Measurements from ENCODE around the gene JPH3.
"Not testable (repeated sequence)": the region's sequence is repeated elsewhere in the genome, so short reads cannot be mapped to it uniquely, and the experiment has no call there.

JPH3 gene

GRCh38 chr16:87700406-87701077 is 98.2 kb downstream of the JPH3 start:
- no peak for DNase-seq

DNA sequence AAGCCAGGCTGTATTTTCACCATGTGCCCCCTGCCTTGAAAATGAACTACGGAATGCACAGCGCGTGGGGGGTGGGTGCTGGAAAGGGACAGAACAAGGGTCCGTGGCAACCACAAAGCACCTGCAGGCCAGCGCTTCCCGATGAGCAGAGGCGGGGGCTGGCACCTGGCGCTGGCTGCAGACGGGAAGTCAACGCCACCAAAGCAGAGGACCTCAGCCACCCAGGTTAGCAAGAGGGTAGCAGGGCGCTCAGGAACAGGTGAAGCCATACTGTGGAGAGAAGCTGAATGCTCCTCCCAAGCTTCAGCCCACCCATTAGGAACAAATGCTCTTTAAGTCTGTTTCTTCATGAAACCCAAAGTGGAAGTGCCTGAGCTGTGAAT is 98.8 kb downstream of the JPH3 start:
- DNase-seq: no peak

GRCh38 chr16:87701505-87701921 is 99.2 kb downstream of the JPH3 start:
- DNase-seq: no peak

GRCh38 chr16:87702325-87702811 is 100.1 kb downstream of the JPH3 start:
- peak; percentile 38 for DNase-seq

DNA sequence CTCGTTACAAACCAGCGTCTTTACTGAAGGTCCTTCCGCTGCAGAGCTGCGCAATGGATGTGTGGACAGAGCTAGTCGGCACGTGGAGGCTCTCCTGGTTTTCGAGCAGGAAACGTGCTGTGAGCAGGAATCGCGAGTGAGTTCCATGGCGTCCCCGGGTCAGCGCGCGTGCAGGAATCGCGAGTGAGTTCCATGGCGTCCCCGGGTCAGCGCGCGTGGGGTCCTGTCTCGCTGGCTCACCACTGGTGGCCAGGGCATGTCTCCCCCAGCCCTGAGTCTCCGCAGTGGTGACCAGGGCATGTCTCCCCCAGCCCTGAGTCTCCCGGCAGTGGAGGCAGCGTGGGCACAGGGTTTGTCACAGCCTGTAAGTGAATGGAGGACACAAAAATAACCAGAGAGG is 100.8 kb downstream of the JPH3 start:
- no peak for DNase-seq

GRCh38 chr16:87703835-87704375 is 101.6 kb downstream of the JPH3 start:
- no peak for DNase-seq

- no peak for DNase-seq
Measured at GRCh38 chr16:87704754-87705353, 102.5 kb downstream of the JPH3 start.

DNA sequence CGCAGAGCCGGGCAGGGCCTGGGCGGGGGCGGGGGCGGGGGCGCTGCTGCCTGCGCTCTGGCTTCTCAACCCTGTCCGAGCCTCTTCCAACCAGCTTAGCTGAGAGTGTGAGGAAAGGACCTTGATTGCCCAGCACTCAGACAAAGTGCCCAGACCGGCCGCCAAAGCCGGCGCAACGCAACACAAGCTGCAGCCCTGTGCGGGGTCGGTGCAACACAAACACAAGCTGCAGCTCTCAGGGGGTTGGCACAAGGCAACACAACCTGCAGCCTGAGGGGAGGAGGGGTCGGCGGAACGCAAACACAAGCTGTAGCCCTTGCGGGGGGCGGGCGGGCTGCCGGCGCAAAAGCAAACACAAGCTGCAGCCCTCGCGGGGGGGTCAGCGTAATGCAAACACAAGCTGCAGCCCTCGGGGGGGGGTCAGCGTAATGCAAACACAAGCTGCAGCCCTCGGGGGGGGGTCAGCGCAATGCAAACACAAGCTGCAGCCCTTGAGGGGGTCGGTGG is 103.5 kb downstream of the JPH3 start:
- DNase-seq: no peak

DNA sequence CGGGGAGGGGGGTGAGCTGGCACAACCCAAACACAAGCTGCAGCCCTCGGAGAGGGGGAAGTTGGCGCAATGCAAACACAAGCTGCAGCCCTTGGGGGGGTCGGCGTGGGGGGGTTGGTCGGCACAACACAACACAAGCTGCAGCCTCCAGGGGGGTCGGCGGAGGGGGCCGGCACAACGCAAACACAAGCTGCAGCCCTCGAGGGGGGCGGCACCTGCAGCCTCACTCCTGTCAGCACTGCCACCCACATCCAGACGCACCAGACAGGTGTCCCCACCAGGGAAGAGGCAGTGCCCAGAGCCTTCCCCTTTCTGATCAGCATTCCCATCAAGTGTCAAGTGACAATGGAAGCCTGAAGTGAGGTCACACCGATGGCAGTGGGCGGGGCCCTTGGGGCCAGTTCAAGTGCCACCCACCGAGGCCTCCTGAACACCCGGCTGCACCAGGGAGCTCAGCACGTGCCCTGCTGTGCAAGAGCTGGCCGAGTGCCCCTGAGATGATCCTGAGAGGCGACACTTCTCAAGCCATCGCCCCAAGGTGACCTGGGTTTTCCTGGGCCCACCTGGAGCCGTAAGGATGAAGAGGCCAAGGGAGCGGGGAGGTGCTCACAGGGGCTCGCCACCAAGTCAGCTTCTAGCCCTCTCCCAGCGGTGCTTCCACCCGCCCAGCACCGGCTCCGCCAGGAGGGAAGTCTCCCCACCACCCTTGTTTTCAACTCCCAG is 104.1 kb downstream of the JPH3 start:
- DNase-seq: no peak

DNA sequence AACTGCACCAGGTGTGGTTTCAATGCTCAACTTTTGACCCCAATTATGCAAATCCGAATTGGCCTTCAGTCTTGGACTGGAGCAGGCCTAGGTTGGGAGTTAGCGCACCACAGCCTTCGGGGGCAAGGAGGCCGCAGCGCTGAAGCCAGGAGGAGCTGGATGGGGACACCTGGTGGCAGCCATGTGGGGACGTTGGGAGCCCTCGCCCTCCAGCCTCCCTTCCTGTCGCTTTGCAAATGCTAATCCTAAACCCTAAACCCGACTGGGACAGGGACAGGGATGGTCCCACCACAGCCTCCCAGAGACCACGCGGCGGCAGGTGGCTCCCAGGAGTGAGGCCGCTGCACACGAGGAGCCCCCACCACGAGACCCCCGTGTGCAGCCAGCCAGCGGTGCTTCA is 104.8 kb downstream of the JPH3 start:
- DNase-seq: no peak

GRCh38 chr16:87707714-87708580 is 105.6 kb downstream of the JPH3 start:
- DNase-seq: no peak

DNA sequence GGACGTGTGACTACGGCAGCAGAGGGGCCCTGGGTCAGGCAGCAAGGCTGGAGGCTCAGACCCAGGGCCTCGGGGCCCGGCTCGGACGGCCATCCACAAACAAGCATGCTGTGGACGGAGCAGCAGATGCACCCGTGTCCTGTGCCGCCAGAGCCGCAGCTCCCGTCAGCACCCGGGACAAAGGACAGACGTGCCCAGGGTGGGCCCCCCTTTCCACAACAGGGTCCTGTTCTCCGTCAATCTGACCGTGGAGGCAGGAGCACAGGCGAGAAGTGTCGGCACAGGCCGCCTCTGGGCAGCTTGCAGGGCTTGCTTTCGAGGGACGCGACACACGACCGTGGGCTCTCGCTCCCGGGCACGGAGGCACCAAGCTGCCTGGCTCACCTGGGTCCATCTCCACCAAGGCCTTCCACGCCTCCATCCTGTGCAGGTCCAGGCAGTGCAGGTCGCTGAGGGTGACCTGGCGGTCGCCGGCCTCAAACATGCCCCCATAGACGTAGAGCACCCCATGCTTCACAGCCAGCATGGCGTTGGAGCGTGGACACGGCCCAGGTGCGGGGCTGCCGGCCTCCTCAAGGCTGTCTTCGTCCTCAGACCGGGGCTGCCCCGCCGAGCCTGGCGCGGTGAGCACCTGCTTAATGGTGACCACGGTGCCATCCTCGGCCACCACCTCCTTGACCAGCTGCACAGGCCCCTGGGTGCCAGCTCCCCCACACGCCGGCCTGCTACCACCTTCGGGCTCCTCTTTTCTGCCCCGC is 106.8 kb downstream of the JPH3 start:
- DNase-seq: no peak

- DNase-seq: no peak
Measured at GRCh38 chr16:87709677-87710076, 107.4 kb downstream of the JPH3 start.

DNA sequence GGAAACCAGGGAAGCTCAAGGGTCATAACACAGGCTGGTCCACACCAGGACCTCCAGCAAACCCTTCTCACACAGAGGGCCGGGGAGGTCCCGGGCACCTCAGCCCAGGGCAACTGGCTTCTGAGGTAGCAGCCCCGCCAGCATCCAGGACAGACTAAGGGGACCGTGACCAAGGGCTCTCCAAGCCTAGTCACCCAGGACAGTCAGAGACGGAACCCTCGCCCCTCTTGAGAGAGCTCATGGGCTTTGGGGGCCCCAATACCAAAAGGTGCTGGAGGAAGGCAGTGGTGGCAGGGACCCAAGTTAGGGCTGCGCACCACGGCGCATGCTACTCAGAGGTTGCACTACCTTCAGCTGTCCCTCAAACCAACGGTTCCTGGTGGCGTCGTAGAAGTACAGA is 108.6 kb downstream of the JPH3 start:
- DNase-seq: no peak

DNA sequence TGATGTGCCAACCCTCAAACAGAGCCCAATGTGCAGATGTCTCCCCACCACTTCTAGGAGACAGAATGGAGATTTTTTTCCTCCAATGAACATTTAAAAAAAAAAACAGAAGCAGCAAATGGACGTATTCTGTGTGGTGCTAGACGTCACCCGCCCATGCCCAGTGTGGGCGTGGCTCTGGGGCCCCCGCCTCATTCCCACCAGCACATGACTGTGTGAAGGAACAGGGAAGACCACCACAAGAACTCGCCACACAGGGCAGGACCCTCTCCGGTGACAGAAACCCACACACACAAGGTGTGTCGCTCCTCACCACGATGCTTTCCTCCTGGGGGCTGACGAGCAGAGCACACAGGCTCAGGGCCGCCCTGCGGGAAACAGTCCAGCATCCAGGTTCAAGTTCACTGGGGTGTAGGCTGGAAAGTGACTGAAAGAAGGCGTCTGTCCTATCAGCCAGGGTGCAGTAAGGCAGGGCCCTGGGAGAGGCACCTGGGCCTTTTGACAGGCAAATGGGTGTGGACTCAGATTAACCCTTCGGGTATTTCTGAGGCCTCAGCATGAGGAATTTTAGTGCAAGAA is 110.0 kb downstream of the JPH3 start:
- no peak for DNase-seq

- DNase-seq: peak; percentile 60
Measured at GRCh38 chr16:87713451-87714229, 111.3 kb downstream of the JPH3 start.

GRCh38 chr16:87715231-87715630 is 112.9 kb downstream of the JPH3 start:
- no peak for DNase-seq

GRCh38 chr16:87715658-87716057 is 113.3 kb downstream of the JPH3 start:
- DNase-seq: no peak

DNA sequence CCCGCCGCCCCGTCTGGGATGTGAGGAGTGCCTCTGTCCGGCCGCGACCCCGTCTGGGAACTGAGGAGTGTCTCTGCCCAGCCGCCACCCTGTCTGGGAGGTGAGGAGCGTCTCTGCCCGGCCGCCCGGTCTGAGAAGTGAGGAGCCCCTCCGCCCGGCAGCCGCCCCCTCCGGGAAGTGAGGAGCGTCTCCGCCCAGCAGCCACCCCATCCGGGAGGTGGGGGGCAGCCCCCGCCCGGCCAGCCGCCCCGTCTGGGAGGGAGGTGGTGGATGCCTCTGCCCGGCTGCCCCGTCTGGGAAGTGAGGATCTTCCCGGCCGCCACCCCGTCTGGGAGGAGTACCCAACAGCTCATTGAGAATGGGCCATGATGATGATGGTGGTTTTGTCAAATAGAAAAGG is 116.5 kb downstream of the JPH3 start:
- DNase-seq: not testable (repeated sequence)

DNA sequence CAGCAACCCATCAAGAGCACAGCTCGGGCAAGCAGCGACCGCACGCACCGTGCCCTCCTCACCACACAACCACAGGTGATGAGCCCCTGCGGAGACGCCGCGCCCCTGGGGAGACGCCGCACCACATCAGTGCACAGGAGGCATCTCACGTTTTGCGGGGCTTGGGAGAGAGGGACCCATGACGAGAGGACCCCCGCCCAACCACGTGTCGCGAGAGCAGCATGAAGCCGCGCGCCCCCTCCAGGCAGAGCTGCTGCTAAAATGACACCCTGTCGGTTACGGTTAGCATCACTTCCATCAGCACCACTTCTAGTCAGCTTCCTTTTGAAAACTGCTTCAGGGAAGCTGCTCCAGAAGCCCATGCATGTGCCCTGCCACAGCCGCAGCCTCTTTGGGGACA is 118.1 kb downstream of the JPH3 start:
- no peak for DNase-seq

Measured in stimulated activated CD4-positive, alpha-beta T cell treated with anti-CD3 and anti-CD28 coated beads, Interleukin-4, amount 100 ng/mL, for 24 hours (primary cell).